HG03457 (cell line): ENCODE data around the gene KRT1.

Source experiments
- ATAC-seq: cut with Tn5 transposase; IDR thresholded peaks from one replicate; pipeline ENCODE4 v1.9.1; 2021; ENCODE audit warnings: moderate number of reproducible peaks; ENCODE audit not compliant: unreplicated experiment

Gene KRT1

GRCh38 chr12:52641468-52641867 is 38.7 kb downstream of the KRT1 start:
- ATAC-seq = no peak

DNA sequence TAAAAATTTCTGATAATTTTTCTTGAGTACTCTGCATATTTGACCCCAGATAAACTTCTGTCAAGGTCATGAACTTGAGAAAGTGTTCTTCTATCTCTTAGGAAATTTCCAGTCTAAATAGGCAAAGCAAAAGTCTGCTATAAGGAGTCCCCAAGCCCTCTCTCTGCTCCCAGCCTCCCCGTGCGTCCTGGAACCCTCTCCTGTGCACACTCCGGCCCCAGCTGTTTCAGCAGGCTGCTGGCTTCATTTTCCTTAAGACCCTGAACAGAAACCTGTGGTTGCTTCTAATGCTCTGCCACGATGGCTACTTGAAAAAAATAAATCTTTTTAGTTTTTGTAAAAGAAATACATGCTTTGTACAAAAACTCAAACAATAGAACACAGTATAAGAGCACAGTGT is 42.9 kb downstream of the KRT1 start:
- ATAC-seq = no peak

DNA sequence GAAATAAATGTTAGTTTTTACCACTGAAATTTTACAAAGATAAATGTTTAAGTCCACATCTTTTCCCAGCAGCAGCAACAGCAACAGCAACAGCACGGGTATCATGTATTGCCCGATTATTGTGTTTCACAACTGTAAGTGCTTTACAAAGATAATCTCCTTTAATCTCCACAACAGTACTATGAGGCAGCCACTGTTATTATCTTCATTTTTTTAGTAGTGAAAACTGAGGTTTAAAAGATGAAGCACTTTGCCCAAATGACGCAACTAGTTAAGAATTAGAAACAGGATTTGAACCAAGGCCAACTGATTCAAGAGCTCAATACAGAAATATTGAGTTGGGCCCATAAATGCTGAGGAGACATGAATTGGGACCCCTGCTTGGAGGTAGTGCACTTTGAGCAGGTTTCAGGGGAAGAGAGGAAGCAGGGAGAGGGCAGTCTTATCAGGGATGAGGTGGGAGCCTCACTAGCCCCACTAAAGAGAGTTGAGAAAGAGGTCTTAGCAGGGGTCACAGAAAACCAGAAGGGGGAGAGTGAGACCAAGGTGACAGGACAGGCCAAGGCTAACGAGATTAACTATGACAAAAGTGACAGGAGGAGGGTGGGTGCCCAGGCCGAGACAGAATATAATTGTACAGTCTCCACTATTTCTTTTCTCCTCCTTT is 43.5 kb downstream of the KRT1 start:
- ATAC-seq = no peak

DNA sequence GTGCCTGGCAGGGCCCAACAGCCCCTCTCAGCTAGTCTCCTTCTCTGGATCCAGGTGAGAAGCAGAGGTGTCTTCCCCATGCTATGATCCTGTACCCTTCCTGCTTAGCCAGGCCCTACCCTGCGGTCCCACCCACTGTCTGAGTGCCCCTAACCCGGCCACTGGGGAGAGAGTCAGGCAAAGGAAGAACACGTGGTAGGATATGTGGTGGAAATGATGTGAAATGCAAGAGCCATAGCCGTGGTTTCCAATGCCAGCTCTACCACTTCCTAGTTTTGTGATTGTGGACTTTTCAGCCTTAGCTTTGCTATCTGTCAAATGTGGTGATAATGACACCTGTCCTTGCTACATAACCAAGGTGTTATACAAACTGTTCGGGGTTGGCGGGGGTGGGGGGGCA is 44.0 kb downstream of the KRT1 start:
- ATAC-seq = no peak

DNA sequence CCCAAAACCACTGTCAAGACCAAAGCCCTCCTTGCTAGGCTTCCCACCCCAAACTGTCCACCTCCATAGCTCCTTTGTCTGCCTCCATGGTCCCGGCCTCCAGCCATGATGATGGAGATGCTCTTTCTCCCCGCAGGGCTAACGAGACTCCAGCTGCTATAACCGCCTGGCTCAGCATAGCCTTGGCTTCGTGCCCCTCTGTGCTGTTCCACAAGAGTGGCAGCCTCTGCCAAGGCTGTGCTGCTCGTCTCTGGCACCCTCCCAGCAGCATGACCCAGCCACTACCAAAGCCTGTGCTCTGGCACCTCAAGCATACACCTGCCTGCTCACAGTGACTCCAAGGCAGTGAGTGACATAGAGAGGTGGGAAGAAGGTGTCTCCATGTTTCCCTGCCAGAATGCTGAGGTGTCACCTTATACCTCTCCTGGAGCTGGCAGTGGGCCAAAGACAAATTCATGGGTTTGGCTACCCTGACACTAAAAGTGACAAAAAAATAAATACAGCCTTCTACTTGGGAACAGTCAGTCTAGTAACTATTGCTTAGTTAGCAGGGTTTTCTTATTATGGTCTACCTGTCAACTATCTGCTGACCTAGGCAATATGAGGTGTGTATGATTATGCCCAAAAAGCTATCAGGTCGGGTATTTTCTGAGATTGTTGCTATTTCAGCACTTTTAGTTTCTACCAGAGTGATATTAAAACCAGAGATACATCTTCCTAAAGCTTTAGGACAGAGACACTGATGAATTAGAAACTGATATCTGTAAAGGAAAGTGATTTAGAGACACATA is 45.7 kb downstream of the KRT1 start:
- ATAC-seq = no peak

DNA sequence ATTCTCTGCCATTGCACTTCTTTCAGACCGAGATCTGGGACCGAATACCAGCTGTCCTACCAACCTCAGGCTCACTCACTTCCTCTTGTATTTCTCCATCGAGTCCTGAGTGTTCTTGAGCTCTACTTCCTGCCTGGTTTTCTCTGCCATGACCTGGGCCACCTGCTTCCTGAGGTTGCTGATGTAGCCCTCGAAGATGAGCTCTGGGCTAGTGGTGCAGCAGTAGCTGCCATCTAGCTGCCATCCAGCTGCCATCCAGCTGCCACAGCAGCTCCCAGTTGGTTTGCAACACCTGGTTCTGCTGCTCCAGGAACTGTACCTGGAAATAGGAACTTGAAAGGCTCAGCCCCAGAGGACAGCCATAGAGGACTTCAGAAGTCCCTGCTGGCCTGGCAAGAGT is 46.8 kb downstream of the KRT1 start:
- ATAC-seq = no peak

DNA sequence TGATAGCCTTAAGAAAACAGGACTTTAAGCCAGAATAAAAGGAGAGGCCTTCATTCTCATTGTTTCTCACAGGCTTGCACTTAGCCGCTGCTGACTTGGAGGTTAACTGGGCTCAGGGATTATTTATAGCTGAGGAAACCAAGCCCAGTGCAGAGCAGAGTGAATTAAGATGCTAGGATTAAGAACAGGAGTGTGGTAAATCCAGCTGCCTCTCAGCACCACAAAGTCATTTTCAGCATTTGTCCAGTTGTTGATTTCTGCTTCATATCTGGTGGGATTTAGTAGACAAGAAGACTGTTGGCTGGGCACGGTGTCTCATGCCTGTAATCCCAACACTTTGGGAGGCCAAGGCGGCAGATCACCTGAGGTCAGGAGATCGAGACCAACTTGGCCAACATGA is 47.6 kb downstream of the KRT1 start:
- no peak for ATAC-seq

- ATAC-seq = no peak
Measured at GRCh38 chr12:52631676-52632459, 48.3 kb downstream of the KRT1 start.

GRCh38 chr12:52631264-52631663 is 48.9 kb downstream of the KRT1 start:
- ATAC-seq = no peak

DNA sequence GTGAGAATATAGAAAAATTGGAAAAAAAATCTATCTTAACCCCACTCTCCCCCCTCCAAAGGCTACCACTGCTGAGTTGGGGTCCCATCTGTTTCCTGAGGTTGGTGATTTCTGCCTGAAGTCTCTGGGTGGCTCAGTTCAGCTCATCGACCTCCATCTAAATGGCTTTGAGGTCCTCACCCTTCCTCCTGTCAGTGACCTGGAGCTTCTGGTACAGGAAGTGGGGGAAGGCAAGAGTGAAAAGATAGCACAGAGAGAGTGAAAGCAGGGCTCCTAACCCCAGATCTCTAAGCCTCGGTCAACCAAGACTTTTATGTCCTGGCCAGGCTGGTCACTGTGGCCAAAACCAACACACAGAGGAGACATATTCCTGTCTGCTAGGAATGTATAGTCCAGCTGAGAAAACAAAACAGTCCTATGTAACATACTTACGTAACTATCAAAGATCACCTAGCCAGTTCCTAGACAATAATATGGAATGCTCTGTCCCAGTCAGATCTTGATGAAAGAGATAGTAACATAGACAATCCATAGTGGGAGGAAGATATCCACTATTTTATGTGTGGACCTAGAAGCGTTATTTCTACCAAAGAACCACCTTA is 49.5 kb downstream of the KRT1 start:
- no peak for ATAC-seq

- ATAC-seq = no peak
Measured at GRCh38 chr12:52630008-52630500, 50.2 kb downstream of the KRT1 start.

DNA sequence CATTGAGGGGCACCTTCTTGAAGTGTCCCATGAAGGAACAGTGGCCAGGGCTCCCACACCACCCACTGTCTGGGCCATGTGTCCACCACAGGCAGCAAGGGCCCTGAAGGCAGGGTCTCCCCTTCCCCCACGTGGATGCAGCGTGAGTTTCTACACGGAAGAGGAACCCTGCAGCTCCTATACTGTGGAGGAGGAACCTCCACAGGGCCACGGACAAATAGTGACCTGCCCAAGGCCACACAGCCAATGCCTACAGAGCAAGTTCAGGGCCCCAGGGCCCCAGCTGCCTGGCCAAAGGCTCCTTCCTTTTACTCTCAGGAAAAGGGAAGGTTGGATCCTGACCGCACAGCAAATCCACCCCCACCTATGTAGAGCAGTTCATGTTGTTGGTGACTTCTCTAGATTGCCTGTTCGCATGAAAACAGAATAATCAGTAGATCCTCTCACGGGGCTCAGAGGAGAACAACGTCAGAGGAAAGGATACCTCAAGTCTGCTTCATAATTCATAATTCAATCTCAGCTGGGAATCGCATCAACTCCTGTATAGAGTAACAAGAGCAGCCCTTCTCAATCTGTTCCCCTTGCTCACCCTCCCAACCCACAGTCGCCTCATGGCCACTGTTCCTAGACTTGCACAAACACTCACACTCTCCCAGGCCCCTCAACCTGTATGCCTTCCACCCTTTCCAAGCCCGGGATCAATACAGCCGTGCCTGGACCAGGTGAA is 50.8 kb downstream of the KRT1 start:
- no peak for ATAC-seq

GRCh38 chr12:52628841-52629240 is 51.4 kb downstream of the KRT1 start:
- ATAC-seq = no peak

GRCh38 chr12:52628111-52628507 is 52.1 kb downstream of the KRT1 start:
- no peak for ATAC-seq

- ATAC-seq = no peak
Measured at GRCh38 chr12:52627395-52628110, 52.7 kb downstream of the KRT1 start.
